Lung microvascular endothelial cell (primary cell): ENCODE measurements around the gene NEURL3. TPM values are rescaled to one million over a fixed set of nuclear protein-coding genes. Genes with fewer than 3 reads are reported as not detected.
"Not testable (repeated sequence)": the region's sequence is repeated elsewhere in the genome, so short reads cannot be mapped to it uniquely, and the experiment has no call there.

Source experiments
- DNase-seq, 2 donors: peaks; one replicate each; pipeline versions ENCODE4 v3.0.0 to v3.0.0-alpha.2; 2010; ENCODE audit warnings: low read depth in 2 of 2
- total RNA-seq: library from RNA; depleted of rRNA; stranded (reverse); fragments of >200 nt; gene quantifications from 2 replicates; pipeline ENCODE4 v1.2.1, GENCODE V29; 2014

Gene NEURL3, protein sequence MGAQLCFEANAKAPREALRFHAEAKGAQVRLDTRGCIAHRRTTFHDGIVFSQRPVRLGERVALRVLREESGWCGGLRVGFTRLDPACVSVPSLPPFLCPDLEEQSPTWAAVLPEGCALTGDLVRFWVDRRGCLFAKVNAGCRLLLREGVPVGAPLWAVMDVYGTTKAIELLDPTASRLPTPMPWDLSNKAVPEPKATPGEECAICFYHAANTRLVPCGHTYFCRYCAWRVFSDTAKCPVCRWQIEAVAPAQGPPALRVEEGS
- total RNA-seq, result under 0.01 and 0.20 TPM in 2 replicates

- peak; percentile 63 to 79 for DNase-seq
Measured at GRCh38 chr2:96505231-96505889, at the start of gene NEURL3. NEURL3 (minus strand) TSS chr2:96505357; CDS start chr2:96505286, 71 bp downstream.

GRCh38 chr2:96554293-96555145, 49.4 kb upstream of the NEURL3 start:
- DNase-seq, result peak; percentile 70 to 82

DNA sequence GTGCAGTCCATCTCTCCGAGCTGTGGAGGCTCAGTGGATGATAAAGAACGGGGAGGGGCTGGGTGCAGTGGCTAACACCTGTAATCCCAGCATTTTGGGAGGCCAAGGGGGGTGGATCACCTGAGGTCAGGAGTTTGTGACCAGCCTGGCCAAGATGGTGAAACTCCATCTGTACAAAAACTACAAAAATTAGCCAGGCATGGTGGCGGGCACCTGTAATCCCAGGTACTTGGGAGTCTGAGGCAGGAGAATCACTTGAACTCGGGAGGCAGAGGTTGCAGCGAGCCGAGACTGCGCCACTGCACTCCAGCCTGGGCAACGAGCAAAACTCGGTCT, 48.8 kb upstream of the NEURL3 start:
- DNase-seq, result not testable (repeated sequence)

DNA sequence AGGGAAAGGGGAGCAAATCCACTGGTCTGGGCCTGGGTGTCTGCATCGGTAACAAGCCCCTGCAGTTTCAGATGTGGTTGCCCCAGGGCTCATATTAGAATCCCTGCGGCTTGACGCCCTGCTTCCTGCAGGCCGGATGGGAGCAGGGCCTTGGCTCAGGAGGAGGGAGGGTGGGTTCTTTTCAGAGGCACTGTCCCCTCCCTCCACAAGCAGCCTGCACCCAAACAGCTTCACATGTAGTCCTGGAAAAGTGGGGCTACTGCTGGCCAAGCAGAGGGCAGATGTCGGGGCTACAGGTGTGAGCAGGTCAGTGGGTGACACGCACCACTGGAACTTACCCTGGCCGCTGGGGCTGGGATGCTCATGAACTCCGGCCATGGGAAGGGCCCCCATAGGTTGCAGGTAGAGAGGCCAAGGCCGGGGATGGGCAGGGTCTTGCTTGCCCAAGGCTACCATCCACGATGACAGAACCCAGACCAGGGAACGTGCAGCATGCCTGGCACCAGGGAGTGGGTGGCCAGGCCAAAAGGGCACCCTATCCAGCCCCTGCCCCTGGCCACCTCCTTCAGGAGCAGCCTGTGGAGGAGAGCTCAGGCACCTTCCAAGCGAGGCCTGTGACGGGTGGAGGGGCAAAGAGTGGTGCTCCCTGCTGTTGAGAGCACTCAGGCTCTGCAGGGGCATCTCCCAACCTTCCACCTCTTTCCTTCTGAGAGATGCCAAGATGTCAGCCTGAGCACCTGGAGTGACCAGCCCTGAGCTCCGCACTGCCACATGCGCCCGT, 48.2 kb upstream of the NEURL3 start:
- DNase-seq, result no peak

DNA sequence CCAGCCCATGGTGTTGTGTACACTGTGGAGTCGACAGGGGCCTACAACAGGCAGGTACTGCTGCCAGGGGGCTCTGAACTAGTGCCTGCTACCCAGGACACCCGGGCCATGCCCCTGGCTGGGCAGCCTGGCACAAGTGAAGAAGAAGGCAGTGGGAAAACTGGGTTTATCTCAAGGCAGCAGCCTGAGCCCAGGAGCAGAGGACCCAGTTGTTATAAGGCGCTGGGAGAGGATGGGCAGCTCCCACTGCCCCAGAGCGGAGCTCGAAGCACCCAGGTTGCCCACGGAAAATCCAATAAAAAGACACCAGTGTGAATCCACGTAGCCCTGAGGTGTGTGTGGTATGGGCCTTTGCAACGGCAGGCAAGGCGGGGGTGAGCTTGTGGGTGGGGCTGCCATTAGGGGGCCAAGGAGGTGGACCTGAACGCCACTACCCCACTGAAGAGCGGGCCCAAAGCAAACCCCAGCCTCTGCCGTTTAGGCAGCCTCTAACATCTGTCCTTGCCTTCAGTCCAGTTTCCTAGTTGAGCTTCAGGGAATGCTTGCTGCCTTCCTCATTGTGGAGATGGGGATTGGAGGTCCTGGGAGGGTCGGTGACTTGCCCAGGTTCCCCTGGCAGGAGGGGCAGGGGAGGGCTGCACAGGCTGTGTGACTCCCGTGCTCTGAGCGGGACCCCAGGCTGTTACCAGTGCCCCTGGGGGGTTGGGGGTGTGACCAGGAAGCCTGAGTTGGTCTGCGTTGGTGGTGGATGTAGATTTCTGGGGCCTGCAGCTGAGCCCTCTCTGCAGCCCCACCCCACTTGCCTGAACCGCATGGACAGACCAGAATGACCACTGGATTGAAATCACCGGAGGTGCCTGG, 47.4 kb upstream of the NEURL3 start:
- no peak for DNase-seq

GRCh38 chr2:96551605-96552314, 46.6 kb upstream of the NEURL3 start:
- DNase-seq, result no peak

DNA sequence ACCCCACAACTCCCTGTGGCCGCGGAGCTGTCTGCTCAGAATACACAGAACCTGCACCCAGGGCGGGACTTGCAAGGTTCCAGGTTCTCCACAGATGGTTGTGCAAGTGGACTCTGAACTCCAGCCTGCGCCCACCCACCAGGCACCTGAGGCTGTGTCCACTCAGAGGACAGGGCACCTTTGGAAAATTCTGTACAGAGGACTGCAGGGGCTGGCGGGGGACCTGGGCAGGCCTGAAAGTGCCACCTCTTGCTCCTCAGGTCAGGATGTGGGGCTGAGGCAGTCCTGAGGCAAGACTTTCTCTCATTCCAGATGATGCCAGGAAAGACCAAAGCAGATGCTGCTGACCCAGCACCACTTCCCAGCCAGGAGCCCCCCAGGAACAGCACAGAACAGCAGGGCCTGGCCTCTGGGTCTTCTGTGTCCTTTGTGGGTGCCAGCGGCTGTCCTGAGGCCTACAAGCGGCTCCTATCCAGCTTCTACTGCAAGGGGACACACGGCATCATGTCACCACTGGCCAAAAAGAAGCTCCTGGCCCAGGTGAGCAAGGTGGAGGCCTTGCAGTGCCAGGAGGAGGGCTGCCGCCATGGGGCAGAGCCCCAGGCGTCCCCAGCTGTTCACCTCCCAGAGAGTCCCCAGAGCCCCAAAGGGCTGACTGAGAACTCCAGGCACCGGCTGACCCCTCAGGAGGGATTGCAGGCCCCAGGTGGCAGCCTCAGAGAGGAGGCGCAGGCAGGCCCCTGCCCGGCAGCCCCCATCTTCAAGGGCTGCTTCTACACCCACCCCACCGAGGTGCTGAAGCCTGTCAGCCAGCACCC, 45.8 kb upstream of the NEURL3 start:
- no peak for DNase-seq

DNA sequence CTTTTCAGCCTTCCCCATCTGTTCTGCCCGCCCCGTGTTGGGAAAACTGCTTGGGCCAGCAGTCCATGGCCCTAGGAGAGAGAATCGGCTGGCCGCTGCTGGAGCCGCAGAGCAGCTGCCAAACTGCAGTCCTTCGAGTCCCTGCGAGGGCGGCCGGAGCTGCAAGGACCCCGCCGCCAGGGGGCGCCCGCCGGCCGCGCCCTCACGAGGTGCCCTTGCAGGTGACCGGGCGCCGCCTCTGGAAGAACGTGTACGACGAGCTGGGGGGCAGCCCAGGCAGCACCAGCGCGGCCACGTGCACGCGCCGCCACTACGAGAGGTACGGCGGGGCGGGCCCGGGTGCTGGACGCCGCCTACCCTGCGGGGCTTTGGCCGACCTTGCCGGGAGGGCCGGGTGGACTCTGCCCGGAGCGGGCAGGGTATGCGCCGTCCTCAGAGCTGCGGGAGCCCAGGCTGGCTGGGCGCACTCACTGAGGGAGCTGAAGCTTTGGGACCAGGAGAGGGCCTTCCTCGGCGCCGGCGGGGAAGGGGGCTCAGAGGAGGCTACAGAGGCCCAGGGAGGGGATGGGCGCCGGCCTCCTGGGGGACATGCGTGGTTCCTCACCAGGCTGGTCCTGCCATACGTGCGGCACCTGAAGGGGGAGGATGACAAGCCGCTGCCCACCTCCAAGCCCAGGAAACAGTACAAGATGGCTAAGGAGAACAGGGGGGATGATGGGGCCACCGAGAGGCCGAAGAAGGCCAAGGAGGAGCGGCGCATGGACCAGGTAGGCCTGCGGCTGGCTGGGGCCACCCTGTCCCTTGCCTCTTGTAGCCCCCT, 45.0 kb upstream of the NEURL3 start:
- peak in 1 of 2 donors; percentile 30 for DNase-seq

GRCh38 chr2:96549466-96549785, 44.3 kb upstream of the NEURL3 start:
- no peak for DNase-seq

DNA sequence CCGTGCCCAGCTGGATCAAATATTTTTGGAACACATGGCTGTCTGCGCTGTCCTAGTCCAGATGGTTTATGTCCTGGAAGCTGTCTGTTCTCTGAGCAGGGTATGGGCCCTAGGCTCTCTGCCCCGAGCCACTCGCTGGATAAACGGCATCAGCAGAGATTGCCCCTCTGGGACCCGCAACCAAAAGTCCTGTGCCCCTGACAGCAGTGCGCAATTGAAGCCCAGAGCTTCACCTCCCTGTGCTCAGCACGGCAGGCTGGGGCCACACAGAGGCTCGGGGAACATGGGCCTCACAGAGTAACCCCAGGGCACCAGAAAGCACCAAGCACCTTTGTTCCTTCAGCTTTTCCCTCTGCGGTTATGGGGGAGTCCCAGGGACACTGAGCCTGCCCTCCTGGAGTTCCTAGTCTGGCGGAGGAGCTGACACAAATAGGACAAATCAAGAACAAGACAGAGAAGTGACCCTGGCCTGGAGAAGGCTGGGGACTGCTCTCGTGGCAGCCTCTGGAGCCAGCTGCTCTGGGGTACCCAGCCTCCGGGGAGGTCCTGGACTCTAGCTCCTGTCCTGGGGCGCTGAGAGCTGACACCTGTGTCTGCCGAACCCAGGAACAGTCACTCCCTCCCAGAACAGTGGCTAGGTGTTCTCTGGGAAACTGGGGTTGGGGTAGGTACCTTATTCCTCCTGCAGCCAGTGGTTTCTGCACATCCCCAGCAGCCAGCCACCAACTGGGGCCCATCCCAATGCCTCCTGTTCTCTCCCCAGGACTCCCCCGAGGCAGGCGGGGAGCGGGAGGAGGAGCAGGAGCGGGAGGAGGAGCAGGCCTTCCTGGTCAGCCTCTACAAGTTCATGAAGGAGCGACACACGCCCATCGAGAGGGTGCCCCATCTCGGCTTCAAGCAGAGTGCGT, 43.7 kb upstream of the NEURL3 start:
- DNase-seq, result no peak

DNA sequence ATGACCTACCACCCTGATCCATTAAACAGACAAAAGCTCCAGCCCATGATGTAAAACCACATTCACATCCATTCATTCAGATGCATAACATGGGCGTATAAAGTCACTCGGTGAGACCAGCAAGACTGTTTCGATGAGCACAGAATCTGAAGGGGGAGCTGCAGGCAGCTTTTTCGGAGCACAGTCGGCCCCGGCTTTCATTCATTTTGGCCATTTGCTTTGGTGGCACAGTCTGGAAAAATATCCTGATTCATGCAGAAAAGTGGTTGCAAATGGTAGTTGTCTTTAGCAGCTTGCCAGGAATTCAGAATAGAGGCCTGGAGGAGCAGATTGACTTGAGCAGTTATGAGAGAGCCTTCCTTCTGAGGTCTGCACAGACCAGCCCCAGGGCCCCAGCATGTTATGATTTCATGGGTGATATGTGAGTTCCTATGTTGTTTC, 42.6 kb upstream of the NEURL3 start:
- no peak for DNase-seq

DNA sequence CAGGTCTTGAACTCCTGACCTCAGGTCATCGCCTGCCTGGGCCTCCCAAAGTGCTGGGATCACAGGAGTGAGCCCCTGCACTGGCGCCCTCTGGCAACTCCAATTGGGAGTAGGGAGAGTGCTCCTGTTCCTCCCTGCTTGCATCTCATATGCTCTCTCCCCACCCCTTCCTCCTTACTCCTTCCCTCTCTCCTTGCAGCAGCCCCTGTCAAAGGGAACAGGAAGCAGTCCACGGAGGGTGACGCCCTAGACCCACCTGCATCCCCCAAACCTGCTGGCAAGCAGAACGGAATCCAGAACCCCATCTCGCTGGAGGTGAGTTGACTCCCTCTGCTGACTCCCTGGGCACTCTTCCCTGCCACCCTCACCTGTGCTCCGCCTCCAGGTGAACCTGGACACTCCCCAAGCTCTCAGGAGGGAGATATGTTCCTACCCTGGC, 42.1 kb upstream of the NEURL3 start:
- no peak for DNase-seq

GRCh38 chr2:96546797-96547196, 41.6 kb upstream of the NEURL3 start:
- no peak for DNase-seq

GRCh38 chr2:96546321-96546720, 41.2 kb upstream of the NEURL3 start:
- DNase-seq, result no peak

GRCh38 chr2:96542357-96542977, 37.3 kb upstream of the NEURL3 start:
- DNase-seq, result no peak

- DNase-seq, result no peak
Measured at GRCh38 chr2:96541398-96542152, 36.4 kb upstream of the NEURL3 start.
